ENCODE measurements around the gene STARD8.
"Not testable (repeated sequence)": the region's sequence is repeated elsewhere in the genome, so short reads cannot be mapped to it uniquely, and the experiment has no call there.

The STARD8 gene

DNA sequence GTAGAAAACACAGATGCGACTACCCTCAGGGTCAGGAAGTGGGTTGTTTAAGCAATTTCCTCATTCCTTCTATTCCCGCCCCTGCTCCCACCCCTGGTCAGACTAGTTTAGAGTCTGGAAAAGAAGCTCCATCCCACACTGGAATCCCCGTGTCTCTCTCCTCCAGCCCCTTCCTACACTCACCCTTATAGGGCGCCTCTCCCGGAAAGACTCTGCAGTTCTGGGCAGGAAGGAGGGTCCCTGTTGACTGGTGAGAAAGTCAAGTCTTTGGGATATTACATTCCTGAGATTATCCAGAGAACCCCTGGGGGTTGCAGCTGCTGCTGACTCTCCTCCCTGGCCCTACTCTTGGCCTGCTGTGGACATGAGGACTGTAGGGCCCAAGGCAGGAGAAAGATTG is 11.9 kb downstream of the STARD8 start:
- in situ Hi-C loops (cut with MboI; ENCODE audit: low sequenced_read_pairs), result no loop called here

DNA sequence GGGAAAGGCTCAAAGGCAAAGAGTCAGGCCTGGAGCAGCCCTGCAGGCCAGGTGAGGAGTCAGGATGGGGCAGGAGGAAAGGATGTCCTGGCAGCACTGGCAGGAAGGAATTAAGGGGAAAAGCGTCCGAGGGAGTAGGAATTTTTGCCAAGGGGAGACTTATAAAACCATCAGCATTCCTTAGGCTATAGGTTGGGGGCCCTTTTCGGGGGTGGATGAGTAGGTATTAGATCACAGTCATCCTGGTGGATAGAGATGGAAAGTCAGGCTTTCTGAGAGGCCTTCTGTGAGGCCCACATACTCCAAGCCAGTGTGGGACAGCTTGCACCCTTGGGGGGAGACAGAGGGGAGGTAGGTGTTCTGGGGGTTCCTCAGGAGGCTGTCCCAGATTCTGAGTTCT is 12.3 kb downstream of the STARD8 start:
- in situ Hi-C loops (cut with MboI; ENCODE audit: low sequenced_read_pairs), result no loop called here

DNA sequence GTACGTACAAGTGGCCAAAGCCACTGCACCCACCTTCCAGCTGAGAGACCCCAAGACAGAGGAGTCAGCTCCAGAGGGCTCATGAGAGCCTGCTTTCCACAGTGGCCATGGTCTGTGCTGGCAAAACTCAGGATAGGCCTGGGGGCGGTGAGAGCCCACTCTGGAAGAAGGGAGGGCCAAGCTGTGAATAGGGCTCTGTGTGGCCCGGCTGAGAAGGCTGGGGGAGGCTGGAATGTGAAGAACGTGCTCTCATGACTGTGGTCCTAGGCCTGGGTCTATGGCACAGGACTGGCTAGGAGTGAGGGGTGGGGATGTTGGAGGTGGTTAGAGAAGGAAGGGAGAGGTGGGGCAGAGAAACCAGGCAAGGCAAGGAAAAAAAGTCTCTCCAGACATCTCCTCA is 13.3 kb downstream of the STARD8 start:
- in situ Hi-C loops (cut with MboI; ENCODE audit: low sequenced_read_pairs), result no loop called here

DNA sequence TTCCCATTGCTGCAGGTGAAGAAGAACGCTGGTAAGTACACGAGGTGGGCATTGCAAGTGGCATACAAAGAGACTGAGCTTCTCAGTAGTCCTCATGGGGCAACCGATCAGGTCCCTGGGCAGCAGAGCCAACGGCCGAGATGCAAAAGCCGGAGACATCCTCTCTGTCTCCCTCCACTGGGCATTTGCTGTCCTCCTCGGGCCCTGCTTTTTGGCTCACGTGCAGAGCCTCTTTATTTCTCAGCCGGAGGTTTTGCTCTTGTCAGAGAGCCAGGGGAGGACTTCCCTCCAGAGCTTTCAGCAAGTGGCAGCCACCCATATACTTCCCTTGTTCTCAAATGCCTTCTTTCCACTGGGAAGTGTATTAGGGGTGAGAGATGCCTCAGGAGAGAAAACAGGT is 18.0 kb downstream of the STARD8 start:
- in situ Hi-C loops (cut with MboI; ENCODE audit: low sequenced_read_pairs), result no loop called here

DNA sequence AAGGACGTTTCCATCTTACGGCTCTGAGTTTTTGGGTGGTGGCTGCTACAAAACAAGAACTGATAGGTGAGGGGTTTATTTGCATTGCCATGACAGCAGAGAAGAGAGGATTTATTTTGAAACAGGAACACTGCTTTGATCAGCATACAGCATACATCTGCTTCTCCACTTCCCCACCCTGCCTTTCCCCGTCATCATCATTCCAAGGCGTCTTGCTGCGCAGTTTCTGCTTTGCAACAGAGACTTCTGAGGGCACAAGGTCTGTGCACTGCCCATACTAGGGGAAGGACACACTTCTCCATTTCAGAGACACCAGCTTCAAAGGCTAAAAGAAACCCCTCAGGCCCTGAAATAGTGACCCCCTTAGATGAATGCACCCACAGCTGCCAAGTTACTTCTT is 19.1 kb downstream of the STARD8 start:
- in situ Hi-C loops (cut with MboI; ENCODE audit: low sequenced_read_pairs), result no loop called here

DNA sequence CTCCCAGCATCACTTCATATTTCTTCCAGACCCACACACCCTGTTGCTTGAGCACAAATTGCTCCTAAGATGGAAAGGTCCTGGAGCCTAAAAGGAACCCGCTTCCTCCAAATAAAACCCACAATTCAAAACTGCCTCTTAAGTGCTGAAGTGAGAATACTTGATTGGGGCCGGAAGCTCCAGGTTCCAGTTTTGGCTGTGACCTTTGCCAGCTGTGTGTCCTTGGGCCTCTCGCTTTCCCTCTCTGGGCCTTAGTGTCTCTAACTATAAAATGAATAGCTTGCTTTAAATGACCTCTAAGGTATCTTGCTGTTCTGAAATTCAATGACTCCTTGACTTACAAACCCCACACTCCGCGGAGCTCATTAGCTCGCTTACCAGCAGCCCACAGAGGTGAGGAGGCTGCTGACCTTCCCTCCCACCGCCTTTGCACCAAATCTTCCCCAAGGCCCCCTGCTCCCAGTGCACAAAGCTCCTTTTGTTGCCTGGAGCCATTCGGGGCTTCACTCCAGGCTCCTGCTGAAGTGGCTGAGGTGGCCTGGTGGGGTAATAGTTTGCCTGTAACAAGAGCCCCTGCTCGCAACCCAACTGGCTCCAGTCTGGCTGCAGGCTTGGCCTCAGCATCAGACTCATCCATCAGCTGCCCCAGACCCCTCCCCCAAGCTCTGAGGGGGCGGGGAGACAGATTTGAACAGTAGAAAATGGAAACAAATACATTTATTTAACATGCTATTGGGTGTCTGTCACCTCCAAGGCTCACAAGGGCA is 21.8 kb downstream of the STARD8 start:
- in situ Hi-C loops (cut with MboI; ENCODE audit: low sequenced_read_pairs), result no loop called here

DNA sequence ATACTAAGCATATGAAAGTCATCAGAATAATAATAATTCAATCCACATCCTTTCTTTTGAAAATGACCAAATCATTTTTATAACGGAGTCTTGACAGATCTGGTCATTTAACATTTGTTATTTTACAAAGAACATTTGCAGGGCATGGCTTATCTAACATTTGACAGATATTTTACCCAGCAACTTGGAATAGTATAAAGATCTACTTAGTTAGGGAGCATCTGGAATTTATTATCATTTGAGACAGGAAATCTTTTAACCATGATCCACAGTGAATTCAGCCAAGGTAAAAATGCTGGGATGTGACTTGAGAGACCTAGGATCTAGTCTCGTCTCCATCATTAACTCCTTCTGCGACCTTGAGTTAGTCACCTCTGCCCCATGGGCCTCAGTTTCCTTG is 22.4 kb downstream of the STARD8 start:
- in situ Hi-C loops (cut with MboI; ENCODE audit: low sequenced_read_pairs), result no loop called here

DNA sequence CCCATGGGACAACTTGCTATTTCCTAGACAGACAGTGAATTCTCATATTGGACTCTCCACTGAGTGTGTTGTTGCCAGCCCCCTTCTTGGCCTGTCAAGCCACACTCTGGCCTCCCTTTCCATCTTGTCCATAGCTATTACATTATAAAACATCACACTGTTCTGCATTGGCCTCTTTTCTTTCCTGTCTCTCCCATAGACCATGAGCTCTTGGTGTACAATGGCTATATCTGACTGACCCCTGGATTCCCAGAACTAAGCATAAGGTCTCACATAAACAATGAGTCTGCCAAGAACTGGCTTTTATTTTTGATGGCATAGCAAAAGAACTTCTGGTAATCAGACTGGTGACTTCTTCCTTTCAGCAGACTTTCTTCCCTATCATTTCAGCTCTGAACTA is 23.8 kb downstream of the STARD8 start:
- in situ Hi-C loops (cut with MboI; ENCODE audit: low sequenced_read_pairs), result no loop called here

DNA sequence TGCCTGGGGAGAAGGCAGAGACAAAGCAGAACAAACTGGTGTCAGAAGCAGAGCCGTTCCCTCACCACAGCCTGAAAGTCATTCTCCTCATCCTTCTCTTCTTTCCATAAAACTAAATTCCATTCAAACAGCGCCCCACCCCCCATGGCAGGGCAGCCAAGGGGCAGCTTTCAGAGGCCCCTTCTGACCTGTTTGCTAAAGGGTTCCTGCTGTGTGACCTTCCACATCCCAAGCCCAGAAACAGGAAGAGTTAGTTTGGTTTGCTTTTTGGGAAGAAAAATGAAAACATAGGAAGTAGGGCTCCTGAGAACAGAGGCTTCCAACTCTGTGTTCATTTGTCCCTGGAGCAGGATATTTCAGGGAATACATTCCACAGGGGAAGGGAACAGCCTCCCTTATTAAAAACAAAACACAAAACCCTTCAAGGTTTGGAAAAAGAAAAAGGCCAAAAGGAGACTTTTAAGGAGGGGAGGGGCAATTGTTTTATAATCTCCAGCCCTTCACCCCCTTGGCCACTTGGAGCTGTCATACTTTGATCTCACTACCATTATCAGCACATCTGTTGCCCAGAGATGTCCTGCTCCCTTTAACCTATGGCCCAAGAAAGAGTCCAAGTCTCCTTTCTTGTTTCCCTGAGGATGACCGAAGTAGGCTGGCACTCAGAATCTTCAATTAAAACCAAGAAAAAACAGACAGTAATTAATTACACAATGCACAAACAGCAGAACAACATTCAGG is 25.3 kb downstream of the STARD8 start:
- in situ Hi-C loops (cut with MboI; ENCODE audit: low sequenced_read_pairs), result no loop called here

DNA sequence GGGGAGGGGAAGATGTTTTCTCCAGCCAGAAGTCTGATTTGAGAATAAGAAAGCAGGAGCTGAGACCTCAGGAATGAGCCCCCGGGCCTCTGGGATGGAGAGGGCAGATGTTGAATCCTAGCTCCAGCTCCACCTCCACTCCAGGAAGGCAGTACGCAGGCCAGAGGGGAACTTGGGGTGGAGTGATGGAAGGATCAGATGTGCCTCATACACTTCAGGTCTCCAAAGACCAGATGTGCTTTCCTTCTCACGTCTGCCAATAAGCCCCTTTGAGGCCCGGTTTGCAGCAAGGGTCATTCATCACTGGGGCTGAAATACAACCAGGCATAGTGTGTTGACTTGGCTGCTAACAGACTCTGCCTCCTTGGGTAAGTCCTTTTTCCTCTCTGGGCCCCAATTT is 28.1 kb downstream of the STARD8 start:
- in situ Hi-C loops (cut with MboI; ENCODE audit: low sequenced_read_pairs), result no loop called here

DNA sequence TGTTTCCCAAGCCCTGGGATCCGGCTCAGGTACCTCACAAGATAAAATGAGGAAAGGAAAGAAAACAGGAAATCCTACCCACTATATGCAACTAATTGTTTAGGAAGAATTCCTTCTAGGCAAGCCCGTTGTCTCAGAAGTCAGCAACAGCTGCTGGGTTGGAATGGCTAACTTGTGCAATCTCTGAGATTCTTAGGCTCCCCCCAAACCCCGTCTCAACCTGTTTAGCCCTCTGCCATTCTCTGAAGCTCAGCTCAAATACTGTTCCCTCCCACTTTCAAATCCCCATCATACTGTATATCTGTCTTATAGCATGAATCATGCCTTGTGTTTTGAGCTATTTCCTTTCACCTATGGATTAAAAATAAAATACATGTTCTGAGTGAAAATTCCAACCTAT is 28.9 kb downstream of the STARD8 start:
- in situ Hi-C loops (cut with MboI; ENCODE audit: low sequenced_read_pairs), result no loop called here

DNA sequence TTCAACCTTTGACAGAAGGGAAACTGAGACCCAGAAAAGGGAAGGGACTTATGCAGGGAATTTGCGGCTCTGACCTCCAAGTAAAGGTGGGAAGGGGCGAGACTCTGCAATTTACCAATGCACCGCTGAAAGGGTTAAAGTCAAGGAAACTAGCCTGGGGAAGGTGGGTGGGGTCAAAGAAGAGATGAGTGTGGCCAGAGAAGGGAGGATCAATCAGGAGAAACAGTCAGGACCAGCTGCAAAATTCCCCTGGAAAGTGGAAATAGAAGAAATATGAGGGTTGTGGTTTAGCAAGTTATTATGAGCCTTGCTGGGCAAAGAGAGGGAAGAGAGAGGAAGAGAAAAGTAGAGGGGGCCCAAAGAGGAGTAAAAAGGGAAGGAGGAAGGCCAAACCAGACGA is 30.5 kb downstream of the STARD8 start:
- in situ Hi-C loops (cut with MboI; ENCODE audit: low sequenced_read_pairs), result no loop called here

DNA sequence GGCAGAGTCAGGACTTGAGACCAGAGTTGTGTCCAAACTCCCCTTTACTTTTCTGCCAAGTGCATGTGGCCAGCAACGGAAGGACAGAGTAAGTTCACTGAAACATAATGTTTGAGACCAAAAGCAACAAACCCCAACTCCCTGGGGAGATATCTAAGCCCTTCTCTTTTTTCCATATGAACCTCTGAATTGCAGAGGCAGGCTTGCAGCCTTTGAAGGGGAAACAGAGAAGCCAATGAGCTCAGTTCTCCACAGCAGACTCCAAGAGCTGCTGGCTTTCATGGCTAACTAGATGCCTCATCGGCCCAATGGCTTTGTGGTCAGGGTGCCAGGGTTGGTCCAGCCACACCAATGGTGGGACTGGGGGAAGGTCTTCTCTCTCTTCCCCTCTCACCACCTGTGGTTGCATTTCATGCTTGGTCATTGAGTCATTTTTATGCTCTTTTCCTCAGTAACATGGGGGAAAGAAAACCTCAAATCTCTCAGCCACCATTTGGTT is 34.0 kb downstream of the STARD8 start:
- in situ Hi-C loops (cut with MboI; ENCODE audit: low sequenced_read_pairs), result no loop called here

DNA sequence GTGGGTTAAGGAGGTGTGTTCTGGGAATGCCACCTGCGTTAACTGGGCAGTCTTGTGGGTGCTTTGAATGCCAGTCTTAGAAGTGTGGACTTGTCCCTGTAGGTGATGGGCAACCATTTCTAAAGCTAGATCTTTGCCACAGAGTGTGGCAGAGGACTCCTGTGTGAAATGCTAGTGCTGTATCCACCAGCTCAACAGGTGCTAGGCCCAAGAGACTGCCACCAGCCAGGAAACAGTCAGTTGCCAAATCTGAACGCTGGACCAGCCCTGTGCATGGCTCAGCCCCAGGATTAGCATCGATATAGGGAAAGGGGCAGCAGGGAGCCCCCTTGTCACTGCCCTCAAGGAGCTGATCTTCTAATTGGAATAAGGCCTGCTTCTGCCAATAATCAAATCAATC is 35.3 kb downstream of the STARD8 start:
- in situ Hi-C loops (cut with MboI; ENCODE audit: low sequenced_read_pairs), result no loop called here

DNA sequence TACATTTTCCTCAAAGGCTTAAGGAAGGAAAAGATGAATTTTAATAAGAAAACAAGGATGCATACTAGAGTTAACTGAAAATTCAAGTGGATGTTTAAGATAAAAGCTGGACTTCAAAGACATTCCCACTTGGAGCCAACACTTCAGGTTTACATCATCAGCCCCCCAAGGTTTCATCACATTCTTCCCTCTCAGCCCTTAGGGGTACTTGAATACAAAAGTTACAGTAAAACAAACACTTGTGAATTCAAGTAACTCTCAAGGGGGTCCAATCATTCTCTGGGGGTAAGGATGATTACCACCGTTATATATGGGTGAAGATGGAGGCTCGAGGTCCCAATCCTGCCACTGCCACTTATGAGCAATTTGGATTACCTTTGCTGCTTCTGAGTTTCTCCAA is 36.1 kb downstream of the STARD8 start:
- in situ Hi-C loops (cut with MboI; ENCODE audit: low sequenced_read_pairs), result no loop called here

DNA sequence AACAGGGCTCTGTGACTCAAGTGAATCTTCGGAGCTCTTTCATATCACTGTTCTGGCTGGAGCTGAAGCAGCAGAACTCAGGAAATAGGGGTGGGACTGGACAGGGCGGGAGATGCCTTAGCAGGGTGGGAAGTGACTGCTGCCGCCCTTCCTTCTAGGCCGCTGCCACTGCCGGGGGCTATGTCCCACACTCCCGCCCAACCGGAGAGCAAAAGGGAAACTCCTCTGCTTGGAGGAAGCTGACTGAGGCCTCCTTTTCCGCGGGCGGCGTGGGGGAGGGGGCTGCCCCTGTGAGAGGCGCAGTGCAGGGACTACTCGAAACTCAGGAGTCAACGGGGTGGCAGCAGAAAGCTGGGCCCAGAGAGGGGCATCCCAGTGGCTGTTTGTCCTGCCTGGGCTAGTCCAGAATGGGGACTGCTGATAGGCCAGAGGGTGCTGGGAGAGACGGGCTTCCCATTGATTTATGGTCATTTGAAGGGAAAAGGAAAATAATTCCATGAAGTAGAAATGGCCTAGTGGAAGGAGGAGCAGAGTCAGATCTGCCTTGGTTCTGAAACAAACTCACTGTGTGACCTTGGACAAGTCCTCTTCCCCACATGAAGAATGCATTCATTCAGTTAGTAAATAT is 36.9 kb downstream of the STARD8 start:
- in situ Hi-C loops (cut with MboI; ENCODE audit: low sequenced_read_pairs), result no loop called here

DNA sequence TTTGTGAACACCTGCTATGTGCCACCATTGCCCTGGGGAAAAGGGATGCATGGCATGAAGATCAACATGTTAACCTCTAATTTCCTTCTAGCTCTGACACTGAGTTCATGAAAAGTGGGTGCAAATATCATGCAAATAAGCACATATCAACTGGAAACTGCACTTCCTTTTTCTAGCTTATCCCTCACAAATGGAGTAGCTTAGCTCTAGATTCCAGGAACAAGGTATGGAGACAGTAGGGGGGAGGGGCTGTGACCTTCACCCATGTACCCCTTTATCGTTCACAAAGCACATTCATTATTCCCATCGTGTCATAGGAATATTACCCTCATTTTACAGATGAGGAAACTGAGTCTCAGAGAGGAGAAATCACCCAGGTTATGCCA is 37.4 kb downstream of the STARD8 start:
- in situ Hi-C loops (cut with MboI; ENCODE audit: low sequenced_read_pairs), result no loop called here

DNA sequence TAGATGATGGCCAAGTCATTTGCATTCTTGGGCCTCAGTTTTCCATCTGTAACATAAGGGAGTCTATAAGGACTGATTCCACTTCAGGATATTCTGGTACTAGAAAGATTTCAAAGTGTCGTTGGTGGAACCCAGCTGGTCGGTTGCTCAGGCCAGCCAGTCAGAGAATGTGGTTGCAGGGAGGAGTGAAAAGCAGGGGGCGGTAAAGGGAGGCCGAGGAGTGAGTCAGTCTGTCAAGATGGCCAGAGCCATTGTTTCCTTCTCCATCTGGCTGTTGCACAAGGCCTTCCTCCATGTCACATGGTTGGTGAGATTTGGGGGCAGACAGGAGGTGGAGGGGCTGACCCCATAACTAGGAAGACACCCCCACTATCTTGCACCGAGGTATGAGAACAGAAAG is 38.2 kb downstream of the STARD8 start:
- in situ Hi-C loops (cut with MboI; ENCODE audit: low sequenced_read_pairs), result no loop called here

DNA sequence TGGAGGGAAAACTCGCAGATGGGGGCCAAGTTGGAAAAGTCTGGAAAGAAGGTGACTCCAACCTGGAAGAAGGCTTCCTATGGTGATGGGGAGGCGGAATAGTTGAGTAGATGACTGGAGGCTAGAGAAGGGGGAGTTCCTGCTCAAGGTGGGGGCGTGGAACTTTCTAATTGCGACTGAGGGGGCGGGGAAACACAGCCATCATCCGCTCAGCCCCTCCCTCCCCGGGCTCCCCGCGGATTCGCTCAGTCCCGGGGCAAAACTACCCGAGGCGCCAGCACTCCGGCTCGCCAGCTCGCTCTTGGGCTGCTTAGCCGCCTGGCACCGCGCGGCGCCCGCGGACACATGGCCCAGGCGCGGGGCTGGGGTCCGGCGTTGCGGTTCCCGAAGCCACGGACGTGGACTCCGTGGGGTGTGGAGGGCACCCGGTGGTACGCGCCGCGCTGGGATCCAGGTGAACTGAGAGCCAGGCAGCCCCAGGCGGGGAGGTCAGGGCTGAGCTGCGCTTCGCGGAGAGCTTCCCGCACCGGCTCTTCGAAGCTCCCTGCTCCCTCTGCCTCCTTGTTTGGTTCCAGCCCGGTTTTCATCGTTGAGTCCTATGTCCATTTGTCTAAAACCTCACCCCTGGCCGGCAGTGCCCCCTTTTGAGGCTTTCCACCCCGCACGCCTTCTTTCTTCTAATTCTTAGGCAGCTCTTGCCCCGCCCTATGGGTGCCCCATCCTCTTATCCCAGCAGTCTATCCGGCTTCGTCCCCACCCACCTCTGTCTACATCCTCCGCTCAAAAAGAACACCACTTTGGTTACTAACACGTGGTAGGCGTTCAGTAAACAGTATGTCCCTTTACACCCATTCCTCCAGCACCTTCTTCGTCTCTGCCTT is 38.9 kb downstream of the STARD8 start:
- in situ Hi-C loops (cut with MboI; ENCODE audit: low sequenced_read_pairs), result no loop called here

DNA sequence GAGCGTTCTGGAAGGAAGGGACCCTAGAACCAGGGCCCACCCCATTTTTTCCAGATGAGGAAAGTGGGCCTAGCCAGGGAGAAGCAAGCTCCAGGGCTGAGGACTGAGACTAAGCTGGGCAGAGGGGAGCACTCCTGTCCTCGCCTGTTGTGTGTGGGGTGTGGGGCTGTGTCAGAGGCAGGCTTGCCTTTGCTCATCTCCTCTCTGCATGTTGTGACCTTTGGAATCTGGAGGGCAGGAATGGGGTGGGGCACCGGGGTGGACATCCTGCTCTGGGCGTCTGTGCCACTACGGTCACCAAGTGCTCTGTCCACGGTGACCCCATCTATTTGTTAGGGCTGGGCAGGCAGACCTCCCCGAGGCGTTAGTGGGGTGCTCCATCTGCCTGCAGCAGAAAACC is 41.5 kb downstream of the STARD8 start:
- in situ Hi-C loops (cut with MboI; ENCODE audit: low sequenced_read_pairs), result not testable (repeated sequence)

DNA sequence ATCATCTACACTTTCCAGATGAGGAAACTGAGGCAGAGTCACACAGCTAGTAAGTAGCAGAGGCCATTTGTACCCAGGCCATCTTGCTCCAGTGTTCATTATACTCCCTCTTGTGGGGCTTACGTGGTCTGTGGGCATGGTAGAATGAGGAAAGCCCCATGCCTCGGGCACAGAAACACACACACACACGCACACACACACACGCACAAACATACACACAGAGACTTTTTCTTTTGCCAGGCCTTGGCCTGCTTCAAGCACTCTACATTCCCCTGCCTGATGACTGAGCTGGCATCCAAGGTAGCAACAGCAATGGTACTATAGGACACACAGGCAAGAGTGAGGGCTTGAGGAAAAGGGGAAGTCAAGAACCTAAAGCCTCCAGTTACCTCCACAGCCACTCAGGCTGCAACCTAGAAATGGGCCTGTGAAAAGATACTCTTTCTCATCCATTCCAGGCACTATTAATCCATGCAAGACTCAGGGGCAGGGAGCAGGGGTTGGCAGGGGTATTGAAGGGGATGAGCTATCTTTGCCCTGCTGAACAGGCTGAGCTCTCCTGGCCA is 43.6 kb downstream of the STARD8 start:
- in situ Hi-C loops (cut with MboI; ENCODE audit: low sequenced_read_pairs), result no loop called here
